ENCODE measurements around the gene FANCG. TPM values are rescaled to one million over a fixed set of nuclear protein-coding genes. Genes with fewer than 3 reads are reported as not detected.

The FANCG gene
- total RNA-seq, 4 donors from 2014 or later = 1.8 to 15.7 (median 3.4) TPM

- Histone ChIP-seq H3K9me3 (no peaks in the 10 kb centered on the region), H3K4me3 (no peak overlapping the region), H3K36me3 (peaks cover 0 to 42% of the 10 kb centered on the region in 2 donors), H3K27ac (no peak overlapping the region), H3K27me3 (no peaks in the 10 kb centered on the region), H3K4me1 (peaks cover 0 to 25% of the 10 kb centered on the region in 2 donors)
- ATAC-seq (no peak), DNase-seq (no peak)
- TF ChIP-seq POLR2A (IDR thresholded peaks at IDR 0.05) (no peak), CTCF (IDR thresholded peaks at IDR 0.05 in 4 of 5, conservative IDR thresholded peaks at IDR 0.05 in 1 of 5) (no peak)
- intact Hi-C loops (cut with DNase I; ENCODE audit: low total_unique reads) = no loop called here
- in situ Hi-C loops (cut with MboI; ENCODE audit: low sequenced_read_pairs in 4 of 4) = no loop called here
These were observed 51.4 kb downstream of the FANCG start for GRCh38 chr9:35028341-35028740.

GRCh38 chr9:35027860-35028259, 51.9 kb downstream of the FANCG start:
- no peak for ATAC-seq
- in situ Hi-C loops (cut with MboI; ENCODE audit: low sequenced_read_pairs in 4 of 4) (no loop called here), intact Hi-C loops (cut with DNase I; ENCODE audit: low total_unique reads) (no loop called here)
- Histone ChIP-seq H3K4me3 (no peak overlapping the region), H3K9me3 (no peaks in the 10 kb centered on the region), H3K27me3 (no peaks in the 10 kb centered on the region), H3K27ac (peak overlapping the region in 2 of 4 donors; percentile 60 to 69), H3K36me3 (peaks cover 0 to 40% of the 10 kb centered on the region in 2 donors), H3K4me1 (peaks cover 0 to 25% of the 10 kb centered on the region in 2 donors)
- TF ChIP-seq CTCF (IDR thresholded peaks at IDR 0.05 in 4 of 5, conservative IDR thresholded peaks at IDR 0.05 in 1 of 5) = no peak
- no peak for TF ChIP-seq POLR2A (IDR thresholded peaks at IDR 0.05)
- no peak for DNase-seq

- H3K9me3 ChIP-seq = no peaks in the 10 kb centered on the region
- H3K4me3 ChIP-seq = no peak overlapping the region
- intact Hi-C loops (cut with DNase I; ENCODE audit: low total_unique reads) = no loop called here
- H3K4me1 ChIP-seq = peaks cover 0 to 25% of the 10 kb centered on the region in 2 donors
- TF ChIP-seq CTCF (IDR thresholded peaks at IDR 0.05 in 4 of 5, conservative IDR thresholded peaks at IDR 0.05 in 1 of 5) (no peak), POLR2A (IDR thresholded peaks at IDR 0.05) (no peak)
- ATAC-seq (no peak), DNase-seq (no peak)
- peaks cover 0 to 40% of the 10 kb centered on the region in 2 donors for H3K36me3 ChIP-seq
- in situ Hi-C loops (cut with MboI; ENCODE audit: low sequenced_read_pairs in 4 of 4) = no loop called here
- no peaks in the 10 kb centered on the region for H3K27me3 ChIP-seq
- H3K27ac ChIP-seq = peak overlapping the region in 3 of 4 donors; percentile 38 to 69 (median 60)
These were observed 52.4 kb downstream of the FANCG start for GRCh38 chr9:35027374-35027773.

- H3K4me1 ChIP-seq = peaks cover 0 to 25% of the 10 kb centered on the region in 2 donors
- H3K36me3 ChIP-seq = peaks cover 0 to 40% of the 10 kb centered on the region in 2 donors
- DNase-seq (no peak), ATAC-seq (no peak)
- no peaks in the 10 kb centered on the region for H3K27me3 ChIP-seq
- in situ Hi-C loops (cut with MboI; ENCODE audit: low sequenced_read_pairs in 4 of 4) = no loop called here
- H3K27ac ChIP-seq = peak overlapping the region; percentile 38 to 69 (median 58)
- no peaks in the 10 kb centered on the region for H3K9me3 ChIP-seq
- H3K4me3 ChIP-seq = no peak overlapping the region
- intact Hi-C loops (cut with DNase I; ENCODE audit: low total_unique reads) = no loop called here
- TF ChIP-seq CTCF (IDR thresholded peaks at IDR 0.05 in 4 of 5, conservative IDR thresholded peaks at IDR 0.05 in 1 of 5) (no peak), POLR2A (IDR thresholded peaks at IDR 0.05) (no peak)
These were observed 53.1 kb downstream of the FANCG start for GRCh38 chr9:35026671-35027070.

Other genes starting within 250 kb of the FANCG start
- gene PHF24, start 121.7 kb downstream of the FANCG start, total RNA-seq = under 1 TPM in 1 of 4 donors, not detected in 3; 0.04 TPM
- gene DNAJB5, start 90.2 kb downstream of the FANCG start, total RNA-seq = 100 to 1,000 TPM in 3 of 4 donors, 10 to 100 TPM in 1; 75.3 to 187 (median 128) TPM
- gene VCP, start 7.3 kb downstream of the FANCG start, total RNA-seq = 100 to 1,000 TPM; 265 to 354 (median 342) TPM
- gene PIGO, start 16.6 kb upstream of the FANCG start, total RNA-seq = 10 to 100 TPM in 1 of 4 donors, 1 to 10 TPM in 3; 6.6 to 12.3 (median 7.3) TPM
- 100 to 1,000 TPM; 117 to 168 (median 158) TPM for gene STOML2, start 23.2 kb upstream of the FANCG start, total RNA-seq
- gene ATOSB, start 35.9 kb upstream of the FANCG start, total RNA-seq = 10 to 100 TPM; 13.0 to 28.9 (median 24.2) TPM
- gene UNC13B, start 82.1 kb upstream of the FANCG start, total RNA-seq = 10 to 100 TPM in 2 of 4 donors, 1 to 10 TPM in 2; 7.5 to 17.5 (median 13.1) TPM